Fibroblast of lung (primary cell): ENCODE results near the gene CFAP107. TPM values are rescaled to one million over a fixed set of nuclear protein-coding genes. Genes with fewer than 3 reads are reported as not detected.

Experiments
- DNase-seq, 2 donors: peaks; one replicate each; pipeline versions ENCODE4 v3.0.0 to v3.0.0-alpha.2; 2010; ENCODE audit warnings: low read depth in 2 of 2
- H2AFZ ChIP-seq: 2 replicates; pipeline ENCODE4 v1.5.1; 2012; ENCODE audit warnings: low read length, control low read depth, inconsistent platforms
- H3K27ac ChIP-seq: 2 replicates; pipeline ENCODE4 v1.5.1; 2011; ENCODE audit warnings: low read length, control low read depth; ENCODE audit not compliant: insufficient read depth
- H3K27me3 ChIP-seq: 2 replicates; pipeline ENCODE4 v1.5.1; 2011; ENCODE audit warnings: mild to moderate bottlenecking, low read length; ENCODE audit not compliant: control insufficient read depth, insufficient read depth
- H3K36me3 ChIP-seq: 2 replicates; pipeline ENCODE4 v1.5.1; 2011; ENCODE audit warnings: low read length; ENCODE audit not compliant: control insufficient read depth, insufficient read depth
- H3K4me1 ChIP-seq: 2 replicates; pipeline ENCODE4 v1.5.1; 2011; ENCODE audit warnings: low read length; ENCODE audit not compliant: control insufficient read depth, insufficient read depth; ENCODE audit errors: extremely low read depth
- H3K4me2 ChIP-seq: 2 replicates; pipeline ENCODE4 v1.5.1; 2011; ENCODE audit warnings: low read length, control low read depth; ENCODE audit not compliant: insufficient read depth; ENCODE audit errors: extremely low read depth
- H3K4me3 ChIP-seq, 4 experiments: fragments of 200-600 bp in 1 of 4; sonication (generic) in 1 of 4; replicated peaks in 1 of 4; 2 replicates each; pipeline ENCODE4 v1.5.1; 2011 to 2016; ENCODE audit warnings: low read length in 4 of 4, low read depth in 3 of 4, mild to moderate bottlenecking in 3 of 4, control low read depth in 2 of 4, inconsistent platforms in 1 of 4, mixed read lengths in 1 of 4; ENCODE audit not compliant: insufficient read depth in 1 of 4; ENCODE audit errors: control extremely low read depth in 1 of 4
- H3K79me2 ChIP-seq: 2 replicates; pipeline ENCODE4 v1.5.1; 2012; ENCODE audit warnings: mild to moderate bottlenecking, low read length, inconsistent platforms; ENCODE audit not compliant: control insufficient read depth, insufficient read depth
- H3K9ac ChIP-seq: 2 replicates; pipeline ENCODE4 v1.5.1; 2011; ENCODE audit warnings: mild to moderate bottlenecking, low read length, control low read depth; ENCODE audit not compliant: insufficient read depth
- H3K9me3 ChIP-seq: 2 replicates; pipeline ENCODE4 v1.5.1; 2012; ENCODE audit warnings: low read depth, low read length; ENCODE audit not compliant: control insufficient read depth, insufficient read depth
- H4K20me1 ChIP-seq: 2 replicates; pipeline ENCODE4 v1.5.1; 2011; ENCODE audit warnings: low read length; ENCODE audit not compliant: control insufficient read depth, insufficient read depth; ENCODE audit errors: extremely low read depth
- EZH2 ChIP-seq: IDR thresholded peaks from 2 replicates; pipeline ENCODE4 v1.5.1; 2012; ENCODE audit warnings: low read length, control low read depth, mild to moderate bottlenecking; ENCODE audit errors: missing control alignments
- polyA plus RNA-seq, 2 donors: library from polyadenylated mRNA; depleted of rRNA in 1 of 2; stranded (reverse) in 1 of 2; unstranded in 1 of 2; fragments of >200 nt; gene quantifications; 2 replicates each; pipeline ENCODE4 v1.2.1, GENCODE V29; 2011 to 2012; ENCODE audit warnings: missing spikeins in 1 of 2
- total RNA-seq: library from RNA; depleted of rRNA; stranded (reverse); fragments of >200 nt; gene quantifications from 2 replicates; pipeline ENCODE4 v1.2.1, GENCODE V29; 2014
- TF ChIP-seq, protein P1 (sequence below), 2 donors: IDR thresholded peaks in 1 of 2; conservative IDR thresholded peaks in 1 of 2; 1 replicate in 1 of 2; 2 replicates in 1 of 2; pipeline ENCODE4 v1.5.1; 2011 to 2012; ENCODE audit warnings: low read length in 2 of 2, control low read depth in 1 of 2, inconsistent platforms in 1 of 2, low read depth in 1 of 2, mild to moderate bottlenecking in 1 of 2

Gene CFAP107
- total and polyA plus RNA-seq, 2 donors (not counting 1 experiment from before 2014, with no cell fraction given): not detected

DNA sequence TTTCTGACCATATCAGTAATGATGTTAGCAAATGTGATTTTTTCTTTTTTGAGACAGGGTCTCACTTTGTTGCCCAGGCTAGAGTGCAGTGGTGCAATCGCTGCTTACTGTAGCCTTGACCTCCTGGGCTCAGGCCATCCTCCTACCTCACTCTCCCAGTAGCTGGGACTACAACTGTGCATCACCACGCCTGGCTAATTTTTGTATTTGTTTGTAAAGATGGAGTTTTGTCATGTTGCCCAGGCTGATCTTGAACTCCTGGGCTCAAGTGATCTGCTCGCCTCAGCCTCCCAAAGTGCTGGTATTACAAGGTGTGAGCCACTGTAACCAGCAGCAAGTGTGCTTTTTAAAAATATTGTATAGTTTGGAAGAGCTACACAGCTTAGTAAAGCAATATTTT, 4.1 kb upstream of the CFAP107 start:
- Histone ChIP-seq H3K4me2 (no peak overlapping the region), H4K20me1 (no peaks in the 10 kb centered on the region), H3K79me2 (no peaks in the 10 kb centered on the region), H2AFZ (no peak overlapping the region), H3K27me3 (no peaks in the 10 kb centered on the region), H3K27ac (no peak overlapping the region), H3K4me3 (no peak overlapping the region), H3K36me3 (no peaks in the 10 kb centered on the region), H3K4me1 (no peaks in the 10 kb centered on the region), H3K9ac (no peak overlapping the region), H3K9me3 (no peaks in the 10 kb centered on the region)
- no peak for DNase-seq
- no peak for TF ChIP-seq EZH2
- TF ChIP-seq, protein P1, sequence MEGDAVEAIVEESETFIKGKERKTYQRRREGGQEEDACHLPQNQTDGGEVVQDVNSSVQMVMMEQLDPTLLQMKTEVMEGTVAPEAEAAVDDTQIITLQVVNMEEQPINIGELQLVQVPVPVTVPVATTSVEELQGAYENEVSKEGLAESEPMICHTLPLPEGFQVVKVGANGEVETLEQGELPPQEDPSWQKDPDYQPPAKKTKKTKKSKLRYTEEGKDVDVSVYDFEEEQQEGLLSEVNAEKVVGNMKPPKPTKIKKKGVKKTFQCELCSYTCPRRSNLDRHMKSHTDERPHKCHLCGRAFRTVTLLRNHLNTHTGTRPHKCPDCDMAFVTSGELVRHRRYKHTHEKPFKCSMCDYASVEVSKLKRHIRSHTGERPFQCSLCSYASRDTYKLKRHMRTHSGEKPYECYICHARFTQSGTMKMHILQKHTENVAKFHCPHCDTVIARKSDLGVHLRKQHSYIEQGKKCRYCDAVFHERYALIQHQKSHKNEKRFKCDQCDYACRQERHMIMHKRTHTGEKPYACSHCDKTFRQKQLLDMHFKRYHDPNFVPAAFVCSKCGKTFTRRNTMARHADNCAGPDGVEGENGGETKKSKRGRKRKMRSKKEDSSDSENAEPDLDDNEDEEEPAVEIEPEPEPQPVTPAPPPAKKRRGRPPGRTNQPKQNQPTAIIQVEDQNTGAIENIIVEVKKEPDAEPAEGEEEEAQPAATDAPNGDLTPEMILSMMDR (conservative IDR thresholded peaks at IDR 0.05 in 1 of 2, IDR thresholded peaks at IDR 0.05 in 1 of 2; ENCODE audit: low read depth in 1 of 2, low read length in 2 of 2): no peak

DNA sequence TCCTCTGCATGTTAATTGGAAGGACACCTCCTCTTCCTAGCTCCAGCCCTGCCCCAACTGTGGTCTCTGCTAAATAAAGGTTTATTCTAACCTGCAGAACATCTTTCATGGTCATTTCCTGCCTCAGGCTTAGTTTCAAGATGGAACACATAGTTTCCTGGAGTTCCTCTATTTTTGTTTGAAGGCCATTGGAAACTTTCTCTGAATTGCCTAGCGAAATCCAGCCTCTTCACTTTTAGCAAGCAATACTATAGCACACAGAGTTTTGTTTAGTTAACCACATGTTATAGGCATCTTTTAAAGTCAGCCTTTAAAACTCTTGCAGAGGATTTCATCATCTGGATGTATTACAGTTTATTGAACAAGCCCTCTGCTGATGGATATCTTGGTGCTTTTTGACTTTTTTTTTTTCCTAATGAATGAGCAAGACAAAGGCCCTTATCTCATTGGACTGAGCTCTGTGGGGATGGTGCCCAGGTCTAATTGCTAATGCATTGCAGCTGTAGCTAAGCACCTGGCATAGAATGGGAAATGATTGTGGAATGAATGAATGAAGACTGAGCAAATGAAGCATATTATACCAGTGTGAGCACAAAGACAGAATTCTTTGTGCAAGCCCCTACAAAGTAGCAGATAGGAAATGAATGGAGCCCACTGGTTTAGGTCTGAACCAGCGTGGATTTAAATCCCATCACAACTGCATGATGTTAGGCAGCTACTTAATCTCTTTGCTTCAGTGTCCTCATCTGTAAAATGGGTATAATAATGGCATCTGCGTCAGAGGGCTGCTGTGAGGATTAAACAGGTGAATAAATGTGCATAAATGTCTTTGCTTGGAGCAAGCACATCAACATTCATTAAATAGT, 641 bp upstream of the CFAP107 start:
- DNase-seq: peak in 1 of 2 donors; percentile 4
- Histone ChIP-seq H4K20me1 (no peaks in the 10 kb centered on the region), H3K79me2 (no peaks in the 10 kb centered on the region), H3K27me3 (no peaks in the 10 kb centered on the region), H3K4me1 (no peaks in the 10 kb centered on the region), H2AFZ (no peak overlapping the region), H3K36me3 (no peaks in the 10 kb centered on the region), H3K4me3 (no peak overlapping the region), H3K9ac (no peak overlapping the region), H3K4me2 (no peak overlapping the region), H3K9me3 (no peaks in the 10 kb centered on the region), H3K27ac (no peak overlapping the region)
- TF ChIP-seq, protein P1 (conservative IDR thresholded peaks at IDR 0.05 in 1 of 2, IDR thresholded peaks at IDR 0.05 in 1 of 2; ENCODE audit: low read depth in 1 of 2, low read length in 2 of 2): no peak
- TF ChIP-seq EZH2: no peak

DNA sequence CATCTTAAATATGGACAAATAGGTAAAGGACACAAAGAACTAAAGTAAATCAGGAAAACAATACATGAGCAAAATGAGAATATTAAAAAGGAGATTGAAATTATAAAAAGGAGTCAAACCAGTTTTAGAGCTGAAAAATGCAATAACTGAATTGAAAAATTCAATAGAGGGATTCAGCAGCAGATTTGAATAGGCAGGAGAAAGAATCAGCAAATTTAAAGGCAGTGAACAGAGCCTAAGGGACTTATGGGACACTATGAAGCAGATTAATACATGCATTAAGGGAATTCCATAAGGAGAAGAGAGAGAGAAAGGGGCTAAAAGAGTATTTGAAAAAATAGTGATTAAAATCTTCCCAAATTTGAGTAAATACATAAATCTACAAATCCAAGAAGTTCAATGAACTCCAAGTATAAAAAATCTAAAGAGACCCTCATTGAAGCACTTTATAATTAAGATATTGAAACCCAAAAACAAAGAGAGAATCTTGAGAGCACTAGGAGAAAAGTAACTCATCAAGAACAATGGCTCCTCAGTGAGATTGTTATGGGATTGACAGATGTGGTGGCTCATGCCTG, 2.9 kb downstream of the CFAP107 start:
- Histone ChIP-seq H4K20me1 (no peaks in the 10 kb centered on the region), H3K36me3 (no peaks in the 10 kb centered on the region), H3K27ac (no peak overlapping the region), H3K27me3 (no peaks in the 10 kb centered on the region), H3K4me3 (no peak overlapping the region), H2AFZ (no peak overlapping the region), H3K9me3 (no peaks in the 10 kb centered on the region), H3K79me2 (no peaks in the 10 kb centered on the region), H3K9ac (no peak overlapping the region), H3K4me2 (no peak overlapping the region), H3K4me1 (no peaks in the 10 kb centered on the region)
- DNase-seq: no peak
- TF ChIP-seq EZH2: no peak
- TF ChIP-seq, protein P1 (conservative IDR thresholded peaks at IDR 0.05 in 1 of 2, IDR thresholded peaks at IDR 0.05 in 1 of 2; ENCODE audit: low read depth in 1 of 2, low read length in 2 of 2): no peak
